Measurements from ENCODE around the gene GIGYF2.

The GIGYF2 gene

GRCh38 chr2:232879618-232880494, 182.7 kb downstream of the GIGYF2 start:
- no peak for DNase-seq (ENCODE audit: low read depth)

GRCh38 chr2:232880764-232881351, 183.7 kb downstream of the GIGYF2 start:
- DNase-seq (ENCODE audit: low read depth) = no peak

GRCh38 chr2:232882085-232882484, 185.0 kb downstream of the GIGYF2 start:
- DNase-seq (ENCODE audit: low read depth) = no peak

GRCh38 chr2:232882505-232883115, 185.5 kb downstream of the GIGYF2 start:
- no peak for DNase-seq (ENCODE audit: low read depth)

DNA sequence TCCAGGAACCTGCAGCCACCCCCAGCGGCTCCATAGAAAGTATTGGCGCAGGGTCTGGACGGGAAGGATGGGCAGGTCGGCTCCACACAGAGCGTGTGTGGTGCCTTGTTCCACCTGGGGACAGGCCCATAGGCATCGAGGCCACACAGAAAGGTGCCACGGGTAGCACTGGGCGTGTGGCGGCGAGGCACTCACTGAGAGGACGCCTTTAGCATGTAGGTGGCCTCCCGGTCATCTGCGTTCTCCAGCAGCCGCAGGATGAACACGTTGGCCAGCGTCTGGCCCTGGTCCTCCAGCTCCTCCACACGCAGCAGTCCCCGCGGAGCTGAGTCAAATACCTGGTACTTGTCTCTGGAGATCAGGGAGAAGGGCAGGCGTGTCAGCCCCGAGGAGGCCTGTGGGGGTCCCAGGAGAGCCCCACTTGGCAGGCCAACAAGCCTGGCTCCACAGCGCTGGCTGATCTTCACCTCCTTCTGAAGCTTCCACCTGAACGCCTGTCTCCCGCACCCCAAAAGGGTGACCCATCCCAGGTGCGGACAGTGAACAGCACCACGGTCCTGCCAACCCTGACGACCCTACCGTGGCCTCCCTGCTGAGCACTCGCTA, 186.1 kb downstream of the GIGYF2 start:
- DNase-seq (ENCODE audit: low read depth) = no peak

GRCh38 chr2:232884001-232884421, 186.9 kb downstream of the GIGYF2 start:
- no peak for DNase-seq (ENCODE audit: low read depth)

GRCh38 chr2:232884549-232885263, 187.6 kb downstream of the GIGYF2 start:
- no peak for DNase-seq (ENCODE audit: low read depth)

DNA sequence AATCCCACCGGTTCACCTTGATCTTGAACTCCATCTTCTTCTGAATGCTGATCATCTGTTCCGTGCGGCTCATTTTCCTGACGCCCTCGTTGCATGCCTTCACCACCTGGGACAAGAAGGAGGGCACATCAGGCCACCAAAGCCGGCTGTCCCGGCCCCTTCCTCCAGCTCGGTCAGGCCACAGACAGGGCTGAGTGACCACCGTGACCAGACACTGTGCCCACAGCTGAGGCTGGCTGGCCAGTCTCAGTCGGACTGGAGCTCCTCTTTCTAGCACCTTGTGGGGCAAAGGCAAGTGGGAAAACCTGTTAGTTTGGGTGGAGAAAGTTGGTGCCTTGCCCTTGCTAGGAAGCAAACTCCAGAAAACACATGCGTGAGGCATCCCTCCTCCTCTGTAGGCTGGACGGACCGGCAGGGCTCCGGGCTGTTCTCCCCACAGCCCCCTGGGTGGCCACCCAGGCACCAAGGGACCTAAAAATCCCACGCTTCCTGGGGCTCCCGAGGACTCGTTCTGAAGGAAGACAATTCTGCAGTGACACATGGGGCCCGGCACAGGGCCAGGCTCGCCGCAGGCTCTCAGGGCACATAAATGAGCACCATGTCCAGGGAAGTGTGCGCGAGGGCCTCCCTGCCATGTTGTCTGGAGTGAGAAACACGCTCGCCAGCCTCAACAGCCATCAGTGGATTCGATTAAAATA, 188.3 kb downstream of the GIGYF2 start:
- DNase-seq (ENCODE audit: low read depth) = no peak

DNA sequence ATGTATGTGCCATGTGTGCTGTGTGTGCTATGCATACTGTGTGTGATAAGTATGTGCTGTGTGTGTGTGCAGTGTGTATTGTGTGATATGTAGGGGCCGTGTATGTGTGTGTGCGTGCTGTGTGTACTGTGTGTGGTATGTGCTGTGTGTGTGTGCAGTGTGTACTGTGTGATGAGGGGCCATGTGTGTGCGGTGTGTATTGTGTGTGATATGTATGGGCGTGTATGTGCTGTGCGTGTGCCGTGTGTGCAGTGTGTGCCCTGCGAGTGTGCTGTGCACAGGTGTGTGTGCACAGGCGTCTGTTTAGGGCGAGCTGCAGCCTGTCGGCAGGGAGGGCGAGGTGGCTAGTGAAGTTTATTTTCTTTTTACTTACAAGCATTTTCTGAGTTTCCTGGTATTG, 189.0 kb downstream of the GIGYF2 start:
- DNase-seq (ENCODE audit: low read depth) = no peak

DNA sequence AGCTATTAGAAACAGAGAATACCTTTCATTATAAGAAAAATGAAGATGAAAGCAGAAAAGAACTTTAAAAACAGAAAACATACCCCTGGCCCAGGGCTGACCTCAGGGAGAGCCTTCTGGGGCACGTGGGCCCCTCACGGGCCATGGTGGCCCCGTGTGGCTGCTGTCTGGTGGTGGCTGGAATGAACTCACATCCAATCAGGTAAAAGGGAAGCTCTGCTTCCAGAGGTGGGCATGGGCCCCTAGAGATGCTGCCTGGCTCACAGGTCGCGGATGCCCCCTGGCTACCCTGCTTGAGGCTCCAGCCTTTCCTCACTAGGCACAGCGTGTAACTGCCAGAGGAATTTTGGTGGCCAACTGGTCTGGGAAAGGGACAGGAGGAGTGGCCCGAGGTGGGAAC, 189.5 kb downstream of the GIGYF2 start:
- DNase-seq (ENCODE audit: low read depth) = no peak

- no peak for DNase-seq (ENCODE audit: low read depth)
Observed at GRCh38 chr2:232887171-232887850, 190.2 kb downstream of the GIGYF2 start.

DNA sequence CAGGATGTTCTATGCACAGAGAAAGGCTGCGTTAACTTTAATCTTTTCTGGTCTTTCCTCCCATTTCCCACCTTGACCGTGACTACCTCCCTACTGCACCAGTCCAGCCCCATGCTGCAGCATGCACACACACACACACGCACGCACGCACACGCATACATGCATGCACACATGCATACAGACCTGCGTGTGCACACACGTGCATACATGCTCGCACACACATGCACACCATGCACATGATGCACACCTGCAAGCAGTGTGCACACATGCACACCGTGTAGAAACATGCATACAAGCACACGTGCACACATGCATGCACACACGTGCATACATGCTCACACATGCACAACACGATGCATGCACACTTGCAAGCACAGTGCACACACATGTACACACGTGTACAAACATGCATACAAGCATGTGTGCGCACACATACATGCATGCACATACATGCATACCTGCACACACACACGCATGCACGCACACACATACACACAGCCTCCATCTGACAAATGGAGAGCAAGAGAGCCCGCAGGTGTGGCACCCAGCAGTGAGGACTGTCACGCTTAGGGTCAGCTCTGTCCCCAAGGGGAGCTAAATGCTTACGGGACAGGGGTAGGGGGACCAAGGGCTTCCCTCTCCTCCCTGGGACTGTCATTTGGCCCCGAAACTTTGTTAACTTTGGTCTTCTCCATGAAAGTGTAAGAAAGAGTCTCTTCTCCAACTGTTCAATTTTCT, 191.1 kb downstream of the GIGYF2 start:
- no peak for DNase-seq (ENCODE audit: low read depth)

DNA sequence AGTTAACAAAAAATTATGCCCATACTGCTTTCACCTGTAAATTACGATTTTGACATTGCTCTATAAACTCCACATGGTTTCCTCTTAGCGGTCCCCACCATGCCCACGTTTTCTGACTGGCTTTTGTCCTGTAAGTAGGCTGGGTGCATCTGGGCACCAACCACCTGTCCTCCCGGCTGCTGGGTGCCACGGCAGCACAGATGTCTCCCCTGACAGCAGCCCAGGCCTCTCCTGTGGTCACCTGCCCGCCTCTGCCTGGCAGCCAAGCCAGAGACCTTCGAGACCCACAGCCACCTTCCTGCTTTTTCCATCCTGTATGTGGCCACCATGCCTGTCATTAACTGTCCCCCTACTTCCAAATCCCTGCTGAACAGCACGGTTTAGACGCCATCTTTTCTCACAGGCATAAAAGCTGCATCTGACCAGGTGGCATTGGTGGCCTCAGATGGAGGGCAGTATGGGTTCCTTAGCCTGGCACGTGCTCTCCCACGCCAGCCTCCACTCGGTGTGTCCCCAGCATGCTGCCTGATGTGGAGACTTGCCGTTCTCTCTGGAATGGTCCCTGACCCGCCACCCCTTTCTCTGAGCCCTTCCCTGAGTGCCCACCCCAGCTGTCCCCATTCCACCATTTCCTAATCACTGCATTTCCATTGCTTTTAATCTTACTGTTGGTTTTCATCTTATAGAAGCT, 191.9 kb downstream of the GIGYF2 start:
- no peak for DNase-seq (ENCODE audit: low read depth)

- DNase-seq (ENCODE audit: low read depth) = no peak
Observed at GRCh38 chr2:232889876-232890401, 192.8 kb downstream of the GIGYF2 start.

GRCh38 chr2:232890536-232890895, 193.4 kb downstream of the GIGYF2 start:
- no peak for DNase-seq (ENCODE audit: low read depth)

GRCh38 chr2:232890896-232891601, 193.9 kb downstream of the GIGYF2 start:
- DNase-seq (ENCODE audit: low read depth) = no peak

GRCh38 chr2:232891621-232892071, 194.5 kb downstream of the GIGYF2 start:
- DNase-seq (ENCODE audit: low read depth) = no peak

DNA sequence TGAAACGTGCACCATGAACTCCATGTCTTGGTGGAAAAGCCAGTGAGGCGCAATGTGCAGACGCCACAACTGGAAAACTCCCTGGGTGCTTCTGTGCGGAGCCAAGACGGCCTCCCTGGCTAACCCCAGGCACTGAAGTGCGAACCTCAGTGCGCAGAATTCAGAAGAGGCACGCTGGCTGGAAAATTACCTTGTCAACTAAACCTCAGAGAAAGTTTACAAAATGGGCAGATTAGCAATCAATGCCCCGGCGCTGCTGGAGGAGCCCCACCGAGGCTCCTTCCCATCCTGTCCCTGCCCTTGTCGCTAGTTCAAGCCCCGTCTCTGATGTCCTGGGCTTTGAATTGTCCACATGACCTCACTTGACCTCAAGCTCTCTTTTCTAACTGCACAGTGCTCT, 195.1 kb downstream of the GIGYF2 start:
- no peak for DNase-seq (ENCODE audit: low read depth)

GRCh38 chr2:232892843-232893242, 195.7 kb downstream of the GIGYF2 start:
- no peak for DNase-seq (ENCODE audit: low read depth)
